Activated naive CD8-positive, alpha-beta T cell treated with anti-CD3 and anti-CD28 coated beads, Interleukin-2, amount 50 U/mL, for 24 hours (primary cell): ENCODE data around the gene LRRC74B.
A peak's percentile ranks its signal among the peaks of the same experiment; 100 is the strongest.

Experiments
- ATAC-seq: fragments of 150-1000 bp; cut with Tn5 transposase; one replicate; pipeline ENCODE4 v1.10.0; 2021
- DNase-seq: peaks from one replicate; pipeline ENCODE4 v3.0.0; 2021
- H3K27ac Mint-ChIP-seq: one replicate; pipeline ENCODE4 v1.8.0; 2021; ENCODE audit warnings: mild to moderate bottlenecking, mixed read lengths
- H3K27me3 Mint-ChIP-seq: one replicate; pipeline ENCODE4 v1.8.0; 2021; ENCODE audit warnings: mixed read lengths
- H3K36me3 Mint-ChIP-seq: one replicate; pipeline ENCODE4 v1.8.0; 2021; ENCODE audit warnings: low read depth, mixed read lengths
- H3K4me1 Mint-ChIP-seq: one replicate; pipeline ENCODE4 v1.8.0; 2021; ENCODE audit warnings: mixed read lengths
- H3K4me3 Mint-ChIP-seq: one replicate; pipeline ENCODE4 v1.8.0; 2021; ENCODE audit warnings: mild to moderate bottlenecking, moderate library complexity, mixed read lengths
- H3K9me3 Mint-ChIP-seq: one replicate; pipeline ENCODE4 v1.8.0; 2021; ENCODE audit warnings: mixed read lengths

The LRRC74B gene

GRCh38 chr22:21025266-21025665, 20.5 kb upstream of the LRRC74B start:
- Mint-ChIP-seq H3K4me3 (no peak overlapping the region), H3K27me3 (peaks cover 11% of the 10 kb centered on the region), H3K9me3 (no peaks in the 10 kb centered on the region), H3K27ac (no peak overlapping the region), H3K4me1 (peaks cover 8% of the 10 kb centered on the region), H3K36me3 (no peaks in the 10 kb centered on the region)
- DNase-seq (peak; percentile 24), ATAC-seq (no peak)

DNA sequence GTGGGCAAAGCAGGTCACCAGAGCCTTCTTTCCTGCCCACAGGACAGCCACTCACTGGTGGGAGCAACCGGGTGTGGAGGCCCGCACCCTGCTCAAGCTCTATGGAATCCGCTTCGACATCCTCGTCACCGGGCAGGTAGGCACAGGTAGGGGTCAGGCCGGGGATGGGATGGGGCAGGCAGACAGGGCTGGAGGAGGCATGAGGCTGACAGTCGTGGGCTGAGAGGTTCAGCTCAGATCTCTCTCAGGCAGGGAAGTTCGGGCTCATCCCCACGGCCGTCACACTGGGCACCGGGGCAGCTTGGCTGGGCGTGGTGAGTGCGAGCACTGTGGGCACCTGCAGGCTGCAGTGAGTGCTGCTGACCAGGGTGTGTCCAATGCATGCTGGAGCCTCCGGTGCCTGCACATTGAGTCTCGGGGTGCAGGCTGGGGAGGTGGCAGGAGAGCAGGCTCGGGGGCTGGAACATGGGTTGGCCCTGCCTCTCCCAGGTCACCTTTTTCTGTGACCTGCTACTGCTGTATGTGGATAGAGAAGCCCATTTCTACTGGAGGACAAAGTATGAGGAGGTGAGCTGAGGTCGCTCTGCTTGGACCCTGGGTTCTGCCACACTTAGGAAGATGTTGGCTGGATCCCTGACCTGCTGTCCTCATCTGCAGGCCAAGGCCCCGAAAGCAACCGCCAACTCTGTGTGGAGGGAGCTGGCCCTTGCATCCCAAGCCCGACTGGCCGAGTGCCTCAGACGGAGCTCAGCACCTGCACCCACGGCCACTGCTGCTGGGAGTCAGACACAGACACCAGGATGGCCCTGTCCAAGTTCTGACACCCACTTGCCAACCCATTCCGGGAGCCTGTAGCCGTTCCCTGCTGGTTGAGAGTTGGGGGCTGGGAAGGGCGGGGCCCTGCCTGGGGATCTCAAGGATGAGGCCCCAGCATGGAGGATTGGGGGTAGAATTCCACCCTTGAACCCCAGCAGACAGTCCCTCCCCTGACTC, 19.7 kb upstream of the LRRC74B start:
- DNase-seq (no peak), ATAC-seq (no peak)
- peaks cover 8% of the 10 kb centered on the region for H3K4me1 Mint-ChIP-seq
- H3K9me3 Mint-ChIP-seq = no peaks in the 10 kb centered on the region
- H3K4me3 Mint-ChIP-seq = no peak overlapping the region
- peaks cover 19% of the 10 kb centered on the region for H3K27me3 Mint-ChIP-seq
- no peaks in the 10 kb centered on the region for H3K36me3 Mint-ChIP-seq
- no peak overlapping the region for H3K27ac Mint-ChIP-seq

DNA sequence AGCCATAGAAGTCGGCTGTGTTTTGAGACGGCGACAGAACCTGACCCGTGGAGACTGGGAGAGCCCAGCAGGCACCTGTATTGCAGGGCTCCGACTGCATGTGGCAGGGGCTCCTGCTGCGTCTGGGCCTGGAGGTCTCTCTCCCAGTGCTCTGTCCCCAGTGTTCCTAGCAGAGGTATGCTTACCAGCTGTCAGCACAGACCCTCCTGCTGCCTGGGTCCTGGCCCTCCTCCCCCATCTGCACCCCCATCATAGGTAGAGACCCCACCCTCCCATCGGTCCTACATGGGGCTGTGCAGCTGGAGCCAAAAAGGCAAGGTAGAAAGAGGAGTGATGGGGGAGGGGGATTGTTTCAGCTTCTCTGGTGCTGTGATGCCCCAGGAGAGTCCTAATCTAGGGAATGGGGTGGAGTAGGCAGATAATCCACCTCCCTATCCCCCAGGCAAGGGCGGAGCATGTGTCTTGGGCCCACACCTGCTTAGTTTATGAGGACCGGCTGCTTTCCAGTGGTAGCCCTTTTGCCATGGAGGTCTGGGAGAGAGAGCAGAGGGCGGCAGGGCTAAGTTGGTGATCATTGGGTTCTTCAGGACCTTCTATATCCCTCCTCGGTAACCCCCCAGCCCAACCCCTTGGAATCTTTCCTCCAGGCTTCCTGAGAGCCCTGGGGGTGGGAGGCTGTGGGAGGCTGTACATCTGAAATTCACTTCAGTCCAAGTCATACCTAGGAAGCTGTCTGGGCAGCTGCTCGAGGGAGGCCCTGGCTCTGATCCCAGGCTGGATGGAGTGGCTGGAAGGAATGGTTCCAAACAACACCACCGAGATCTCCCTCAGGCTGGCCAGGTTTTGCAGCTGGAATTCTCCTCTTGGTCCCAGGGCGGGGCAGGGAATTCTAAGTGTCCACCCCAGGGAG, 18.7 kb upstream of the LRRC74B start:
- Mint-ChIP-seq H3K4me3 (no peak overlapping the region), H3K4me1 (peaks cover 8% of the 10 kb centered on the region), H3K36me3 (no peaks in the 10 kb centered on the region), H3K27ac (no peak overlapping the region), H3K27me3 (peaks cover 22% of the 10 kb centered on the region), H3K9me3 (no peaks in the 10 kb centered on the region)
- DNase-seq (no peak), ATAC-seq (no peak)

DNA sequence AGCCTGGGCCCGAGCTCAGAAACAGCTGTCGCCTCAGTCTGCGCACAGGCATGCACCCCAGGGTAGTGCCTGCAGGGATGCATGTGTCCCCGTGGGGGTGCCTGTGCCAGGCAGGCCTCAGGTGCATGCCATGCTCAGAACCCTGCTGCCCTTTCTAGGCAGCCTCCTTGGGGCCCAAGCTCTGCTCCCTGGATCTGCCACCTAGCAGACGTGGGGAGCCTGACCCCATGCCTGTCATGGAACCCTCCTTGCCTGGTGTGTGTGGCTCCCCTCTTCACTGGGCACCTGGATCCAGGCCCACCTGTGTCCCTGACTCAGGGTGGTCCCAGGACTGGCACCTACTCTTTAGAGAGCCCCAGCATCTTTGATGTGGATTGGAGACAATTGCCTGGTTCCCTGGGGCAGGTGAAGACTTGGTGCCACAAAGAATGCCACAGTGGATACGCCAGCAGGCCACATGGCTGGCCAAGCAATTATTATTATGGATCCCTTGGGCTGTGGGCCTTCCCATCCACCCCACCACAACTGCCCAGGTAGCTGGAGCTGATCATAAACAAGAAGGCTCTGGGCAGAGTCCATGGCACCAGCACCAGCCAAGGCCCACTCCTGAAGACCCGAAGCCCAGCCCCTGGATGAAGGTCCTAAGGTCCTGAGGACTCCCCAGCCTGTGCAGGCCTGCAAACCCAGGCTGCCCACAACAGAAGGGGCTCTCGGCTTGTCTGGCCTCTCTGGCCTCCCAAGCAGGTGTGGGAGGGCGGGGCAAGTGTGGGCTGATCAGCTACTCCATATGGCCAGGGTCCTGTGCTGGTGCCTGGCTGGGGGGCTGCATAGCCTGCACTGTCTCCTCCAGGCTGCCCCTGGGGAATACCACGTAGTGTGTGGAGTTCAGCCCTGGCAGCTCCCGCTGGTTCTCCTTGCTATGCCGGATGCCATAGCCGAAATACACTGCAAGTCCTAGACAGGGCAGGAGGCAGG, 17.2 kb upstream of the LRRC74B start:
- ATAC-seq (no peak), DNase-seq (no peak)
- H3K9me3 Mint-ChIP-seq = no peaks in the 10 kb centered on the region
- H3K4me1 Mint-ChIP-seq = peaks cover 8% of the 10 kb centered on the region
- no peak overlapping the region for H3K27ac Mint-ChIP-seq
- H3K27me3 Mint-ChIP-seq = peaks cover 22% of the 10 kb centered on the region
- H3K4me3 Mint-ChIP-seq = no peak overlapping the region
- H3K36me3 Mint-ChIP-seq = no peaks in the 10 kb centered on the region

DNA sequence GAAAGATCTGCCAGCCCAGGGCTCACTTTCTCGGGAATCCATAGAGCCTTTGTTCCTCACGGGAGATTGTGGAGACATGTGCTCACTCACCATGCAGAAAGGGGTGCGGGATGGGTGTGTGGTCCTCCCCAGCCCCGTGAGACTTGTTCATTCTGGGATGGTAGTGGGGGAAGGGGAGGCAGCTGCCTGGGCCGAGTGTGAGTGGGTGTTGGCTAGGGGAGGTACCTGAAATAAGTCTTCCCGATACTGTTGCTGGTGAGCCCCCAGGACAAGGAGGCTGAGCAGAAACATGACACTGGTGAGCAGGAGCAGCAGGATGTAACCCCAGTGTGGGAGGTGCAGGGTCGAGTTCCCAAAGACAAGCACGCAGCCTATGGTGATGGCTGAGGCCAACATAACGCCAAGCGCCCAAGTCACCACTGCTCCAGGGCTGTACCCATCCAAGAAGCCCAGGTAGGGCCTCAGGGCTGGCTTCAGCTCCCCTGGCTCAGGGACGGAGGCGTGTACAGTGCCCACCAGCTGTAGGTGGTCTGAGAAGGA, 16.2 kb upstream of the LRRC74B start:
- no peak for ATAC-seq
- H3K27me3 Mint-ChIP-seq = peaks cover 24% of the 10 kb centered on the region
- no peaks in the 10 kb centered on the region for H3K9me3 Mint-ChIP-seq
- no peak overlapping the region for H3K27ac Mint-ChIP-seq
- no peak overlapping the region for H3K4me3 Mint-ChIP-seq
- no peaks in the 10 kb centered on the region for H3K36me3 Mint-ChIP-seq
- peaks cover 10% of the 10 kb centered on the region for H3K4me1 Mint-ChIP-seq
- no peak for DNase-seq

DNA sequence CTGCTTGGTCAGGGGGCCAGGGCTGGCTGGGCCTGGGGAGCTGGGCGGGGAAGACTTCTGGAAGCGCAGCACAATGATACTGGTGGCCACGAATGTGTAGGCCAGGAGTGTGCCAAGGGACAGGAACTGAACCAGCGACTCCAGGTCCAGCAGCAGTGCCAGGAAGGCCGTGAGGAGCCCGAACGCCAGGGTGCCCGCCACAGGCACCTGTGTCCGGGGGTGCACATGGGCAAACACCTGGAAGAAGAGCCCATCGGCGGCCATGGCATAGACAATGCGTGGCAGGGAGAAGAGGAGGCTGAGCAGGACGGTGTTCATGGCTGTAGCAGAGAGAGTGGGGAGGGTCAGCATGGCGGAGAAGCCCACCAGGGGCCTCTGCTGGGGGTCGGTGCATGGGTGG, 15.7 kb upstream of the LRRC74B start:
- Mint-ChIP-seq H3K36me3 (no peaks in the 10 kb centered on the region), H3K4me1 (peaks cover 9% of the 10 kb centered on the region), H3K4me3 (no peak overlapping the region), H3K9me3 (no peaks in the 10 kb centered on the region), H3K27ac (no peak overlapping the region), H3K27me3 (peaks cover 26% of the 10 kb centered on the region)
- no peak for DNase-seq
- no peak for ATAC-seq

GRCh38 chr22:21030621-21031544, 14.9 kb upstream of the LRRC74B start:
- peaks cover 3% of the 10 kb centered on the region for H3K4me1 Mint-ChIP-seq
- H3K27me3 Mint-ChIP-seq = peaks cover 26% of the 10 kb centered on the region
- no peak for DNase-seq
- ATAC-seq = no peak
- H3K9me3 Mint-ChIP-seq = no peaks in the 10 kb centered on the region
- H3K36me3 Mint-ChIP-seq = no peaks in the 10 kb centered on the region
- H3K4me3 Mint-ChIP-seq = no peak overlapping the region
- H3K27ac Mint-ChIP-seq = no peak overlapping the region

DNA sequence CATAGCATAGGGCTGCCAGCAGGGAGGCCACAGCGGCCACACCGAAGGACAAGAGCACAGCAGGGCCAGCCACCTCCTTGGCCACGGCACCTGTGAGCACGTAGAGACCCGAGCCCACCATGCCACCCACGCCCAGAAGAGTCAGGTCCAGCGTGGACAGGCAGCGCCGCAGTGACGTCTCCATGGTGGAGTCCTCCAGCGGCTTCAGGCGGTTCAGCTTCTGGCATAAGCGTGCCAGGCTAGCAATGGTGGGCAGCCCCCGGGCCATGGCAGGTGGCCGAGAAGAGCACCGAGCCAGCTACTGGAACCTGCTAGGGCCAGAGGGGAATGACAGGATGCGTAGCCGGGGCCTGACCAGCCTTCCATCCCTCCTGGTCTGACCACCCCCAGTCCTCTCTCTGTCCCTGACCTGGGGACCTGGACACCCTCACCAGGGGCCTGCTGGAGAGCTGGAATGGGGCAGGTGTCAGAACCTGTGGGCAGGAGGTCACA, 14.2 kb upstream of the LRRC74B start:
- DNase-seq = no peak
- H3K4me3 Mint-ChIP-seq = no peak overlapping the region
- peaks cover 3% of the 10 kb centered on the region for H3K4me1 Mint-ChIP-seq
- no peaks in the 10 kb centered on the region for H3K9me3 Mint-ChIP-seq
- no peak for ATAC-seq
- no peaks in the 10 kb centered on the region for H3K36me3 Mint-ChIP-seq
- H3K27me3 Mint-ChIP-seq = peaks cover 26% of the 10 kb centered on the region
- no peak overlapping the region for H3K27ac Mint-ChIP-seq

GRCh38 chr22:21032037-21032867, 13.5 kb upstream of the LRRC74B start, which contains the start of gene SLC7A4:
Gene SLC7A4 (minus strand): TSS chr22:21032561. CDS start chr22:21031812, 749 bp downstream.
- no peak for DNase-seq
- H3K4me3 Mint-ChIP-seq = no peak within 1 kb of the TSS

GRCh38 chr22:21032868-21033688, 12.7 kb upstream of the LRRC74B start:
- Mint-ChIP-seq H3K9me3 (no peaks in the 10 kb centered on the region), H3K4me3 (no peak overlapping the region), H3K36me3 (no peaks in the 10 kb centered on the region), H3K27me3 (peaks cover 26% of the 10 kb centered on the region), H3K27ac (no peak overlapping the region), H3K4me1 (peaks cover 3% of the 10 kb centered on the region)
- DNase-seq = no peak
- no peak for ATAC-seq

More at GRCh38 chr22:21032037-21032867, 13.5 kb upstream of the LRRC74B start, which contains the start of gene SLC7A4:
- peaks cover 3% of the 10 kb centered on the region for H3K4me1 Mint-ChIP-seq
- peaks cover 26% of the 10 kb centered on the region for H3K27me3 Mint-ChIP-seq
- no peaks in the 10 kb centered on the region for H3K9me3 Mint-ChIP-seq
- ATAC-seq = peak; percentile 17
- H3K27ac Mint-ChIP-seq = no peak within 1 kb of the TSS
- H3K36me3 Mint-ChIP-seq = no peaks in the 10 kb centered on the region

DNA sequence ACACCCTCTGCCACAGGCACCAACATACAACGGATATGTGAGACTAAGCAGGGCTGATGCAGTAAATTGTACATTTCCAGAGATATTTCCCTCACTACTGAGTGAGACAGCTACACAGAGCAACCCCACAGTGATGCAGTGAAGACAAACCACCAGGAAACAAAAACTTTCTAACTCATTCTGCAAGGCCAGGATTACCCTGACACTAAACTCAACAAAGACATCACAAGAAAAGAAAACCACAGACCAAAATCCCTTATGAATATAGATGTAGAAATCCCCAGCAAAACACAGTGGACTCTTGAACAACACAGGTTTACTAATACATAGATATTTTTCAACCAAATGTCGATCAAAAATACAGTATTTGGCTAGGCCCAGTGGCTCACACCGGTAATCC, 11.9 kb upstream of the LRRC74B start:
- no peak overlapping the region for H3K27ac Mint-ChIP-seq
- no peak overlapping the region for H3K4me3 Mint-ChIP-seq
- H3K27me3 Mint-ChIP-seq = peaks cover 26% of the 10 kb centered on the region
- H3K9me3 Mint-ChIP-seq = no peaks in the 10 kb centered on the region
- peaks cover 3% of the 10 kb centered on the region for H3K4me1 Mint-ChIP-seq
- H3K36me3 Mint-ChIP-seq = no peaks in the 10 kb centered on the region
- ATAC-seq (no peak), DNase-seq (no peak)
